GM12873 (cell line): ENCODE results near the gene ATG2A.

Experiments
- TF ChIP-seq, protein P1 (sequence below): IDR thresholded peaks from 2 replicates; pipeline ENCODE4 v1.5.1; 2012; ENCODE audit warnings: low read depth, mild to moderate bottlenecking, moderate library complexity, low read length, control low read depth; ENCODE audit not compliant: insufficient read depth; ENCODE audit errors: missing control alignments

ATG2A gene

GRCh38 chr11:64936539-64936938 lies 19.5 kb upstream of the ATG2A start:
- TF ChIP-seq, protein P1, sequence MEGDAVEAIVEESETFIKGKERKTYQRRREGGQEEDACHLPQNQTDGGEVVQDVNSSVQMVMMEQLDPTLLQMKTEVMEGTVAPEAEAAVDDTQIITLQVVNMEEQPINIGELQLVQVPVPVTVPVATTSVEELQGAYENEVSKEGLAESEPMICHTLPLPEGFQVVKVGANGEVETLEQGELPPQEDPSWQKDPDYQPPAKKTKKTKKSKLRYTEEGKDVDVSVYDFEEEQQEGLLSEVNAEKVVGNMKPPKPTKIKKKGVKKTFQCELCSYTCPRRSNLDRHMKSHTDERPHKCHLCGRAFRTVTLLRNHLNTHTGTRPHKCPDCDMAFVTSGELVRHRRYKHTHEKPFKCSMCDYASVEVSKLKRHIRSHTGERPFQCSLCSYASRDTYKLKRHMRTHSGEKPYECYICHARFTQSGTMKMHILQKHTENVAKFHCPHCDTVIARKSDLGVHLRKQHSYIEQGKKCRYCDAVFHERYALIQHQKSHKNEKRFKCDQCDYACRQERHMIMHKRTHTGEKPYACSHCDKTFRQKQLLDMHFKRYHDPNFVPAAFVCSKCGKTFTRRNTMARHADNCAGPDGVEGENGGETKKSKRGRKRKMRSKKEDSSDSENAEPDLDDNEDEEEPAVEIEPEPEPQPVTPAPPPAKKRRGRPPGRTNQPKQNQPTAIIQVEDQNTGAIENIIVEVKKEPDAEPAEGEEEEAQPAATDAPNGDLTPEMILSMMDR: no peak

- TF ChIP-seq, protein P1: no peak
Measured at GRCh38 chr11:64935359-64936081, 18.5 kb upstream of the ATG2A start, which contains the start of gene GPHA2. Gene GPHA2 (minus strand): TSS chr11:64935893. CDS start chr11:64935460, 433 bp downstream.

GRCh38 chr11:64934682-64935358 lies 17.8 kb upstream of the ATG2A start:
- TF ChIP-seq, protein P1: no peak

DNA sequence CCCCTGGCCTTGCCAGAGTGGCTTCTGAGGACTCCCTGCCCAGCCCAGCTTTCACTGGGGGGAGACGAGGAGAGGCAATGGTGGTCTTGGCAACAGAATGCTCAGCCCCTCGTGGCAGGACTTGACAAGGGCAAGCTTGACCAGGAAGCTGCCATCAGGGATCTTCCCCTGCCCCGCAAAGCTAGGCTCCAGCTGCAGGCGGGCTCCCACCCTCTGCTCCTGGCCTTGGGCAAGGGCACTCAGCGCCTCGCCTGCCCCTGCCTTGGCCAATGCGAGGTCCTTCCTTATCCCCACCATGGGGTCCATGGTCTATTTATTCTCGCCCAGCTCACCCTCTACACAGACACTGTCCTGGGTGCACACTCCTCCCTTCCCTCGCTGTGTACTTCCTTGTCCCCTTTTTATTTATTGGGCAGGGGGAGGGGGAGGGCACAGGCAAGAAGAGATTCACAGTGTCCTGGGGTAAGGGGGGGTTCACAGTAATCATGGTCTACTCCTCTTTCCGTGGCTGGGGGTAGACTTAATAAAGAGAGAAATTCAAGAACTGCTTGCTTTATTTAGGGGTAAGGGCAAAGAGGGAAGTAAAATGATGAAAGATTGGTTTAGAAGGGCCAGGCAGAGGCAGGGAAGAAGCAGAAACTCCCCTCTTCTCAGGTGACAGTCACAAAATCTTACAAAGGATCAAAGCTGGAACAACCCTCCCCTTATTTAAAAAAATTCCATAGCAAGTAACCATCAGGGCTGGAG lies 17.1 kb upstream of the ATG2A start:
- TF ChIP-seq, protein P1: no peak

GRCh38 chr11:64933213-64933934 lies 16.4 kb upstream of the ATG2A start:
- TF ChIP-seq, protein P1: no peak

GRCh38 chr11:64932324-64932723 lies 15.3 kb upstream of the ATG2A start:
- TF ChIP-seq, protein P1: no peak
